GM18520 (cell line): ENCODE results near the gene STX8.
"Not testable (repeated sequence)": the region's sequence is repeated elsewhere in the genome, so short reads cannot be mapped to it uniquely, and the experiment has no call there.

ENCODE experiments used
- ATAC-seq: cut with Tn5 transposase; IDR thresholded peaks from one replicate; pipeline ENCODE4 v1.9.1; 2021; ENCODE audit not compliant: unreplicated experiment

STX8 gene

GRCh38 chr17:9575381-9576101, at the start of gene STX8:
TSS of gene STX8 (minus strand) at chr17:9575820. CDS start at chr17:9575808, 12 bp downstream.
- no peak for ATAC-seq

GRCh38 chr17:9622961-9623360, 47.3 kb upstream of the STX8 start:
- ATAC-seq = no peak

- no peak for ATAC-seq
These were observed 39.9 kb upstream of the STX8 start for GRCh38 chr17:9615486-9615885.

- ATAC-seq = no peak
These were observed 36.4 kb upstream of the STX8 start for GRCh38 chr17:9612006-9612405.

DNA sequence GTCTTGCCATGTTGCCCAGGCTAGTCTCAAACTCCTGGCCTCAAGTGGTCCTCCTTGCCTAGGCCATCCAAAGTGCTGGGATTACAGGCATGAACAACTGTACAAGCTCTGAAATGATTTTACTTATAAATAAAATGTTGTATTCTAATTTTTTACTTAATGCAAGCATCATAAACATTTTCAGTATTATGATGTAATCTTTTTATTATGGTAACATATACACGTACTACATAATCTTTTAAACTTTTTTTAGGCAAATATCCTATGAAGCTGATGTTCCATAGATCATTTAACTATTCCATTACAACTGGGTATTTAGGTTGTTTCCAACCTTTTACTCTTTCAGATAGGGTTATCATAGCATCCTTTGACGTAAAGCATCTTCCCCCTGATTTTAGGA, 35.9 kb upstream of the STX8 start:
- no peak for ATAC-seq

DNA sequence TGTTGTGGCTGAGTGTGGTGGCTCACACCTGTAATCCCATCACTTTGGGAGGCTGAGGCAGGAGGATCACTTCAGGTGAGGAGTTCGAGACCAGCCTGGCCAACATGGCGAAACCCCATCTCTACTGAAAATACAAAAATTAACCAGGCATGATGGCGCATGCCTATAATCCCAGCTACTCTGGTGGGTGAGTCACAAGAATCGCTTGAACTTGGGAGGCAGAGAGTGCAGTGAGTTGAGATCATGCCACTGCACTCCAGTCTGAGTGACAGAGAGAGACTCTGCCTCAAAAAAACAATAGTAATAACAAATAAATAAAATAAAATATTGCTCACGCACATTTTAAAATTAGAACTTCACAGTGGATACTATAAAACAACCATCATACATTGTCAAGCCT, 31.4 kb upstream of the STX8 start:
- not testable (repeated sequence) for ATAC-seq

DNA sequence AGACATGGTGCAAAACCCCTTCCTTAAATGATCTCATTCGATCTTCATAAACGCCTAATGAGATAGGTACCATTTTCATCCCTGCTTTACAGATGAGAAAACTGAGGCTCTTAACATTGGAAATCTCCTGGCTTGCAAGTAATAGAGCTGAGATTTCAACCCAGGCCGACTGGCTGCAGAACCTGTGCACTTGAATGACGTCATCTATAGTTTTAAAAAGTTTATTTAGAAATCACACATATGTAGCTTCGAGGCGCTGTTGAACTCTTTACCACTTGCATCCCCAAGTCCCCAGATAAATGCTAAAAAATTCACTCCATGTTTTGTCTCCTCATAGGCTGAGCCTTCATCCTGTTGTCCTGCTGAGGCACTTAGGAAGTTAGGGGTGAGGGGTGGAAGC, 30.8 kb upstream of the STX8 start:
- ATAC-seq = no peak

- not testable (repeated sequence) for ATAC-seq
These were observed 29.0 kb upstream of the STX8 start for GRCh38 chr17:9604583-9604982.

GRCh38 chr17:9598661-9599060, 23.0 kb upstream of the STX8 start:
- no peak for ATAC-seq

GRCh38 chr17:9597638-9598037, 22.0 kb upstream of the STX8 start:
- not testable (repeated sequence) for ATAC-seq

DNA sequence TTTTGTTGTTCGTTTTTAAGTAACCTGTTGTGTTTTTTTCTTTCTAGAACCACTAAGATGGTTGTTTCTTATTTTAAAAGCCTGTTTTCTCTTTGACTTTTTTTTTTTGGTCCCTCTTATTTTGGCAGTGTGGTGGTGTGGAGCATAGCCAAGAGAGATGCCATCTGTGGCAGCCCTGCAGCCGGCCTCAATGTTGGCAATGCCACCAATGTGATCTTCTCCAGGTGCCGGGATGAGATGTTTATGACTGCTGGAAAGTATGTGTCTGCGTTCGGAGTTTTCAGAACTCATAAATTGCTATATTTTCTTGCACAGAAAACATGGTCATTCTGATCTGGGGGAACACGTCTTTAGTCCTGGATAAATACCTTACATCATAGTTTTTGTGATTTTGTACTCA, 18.4 kb upstream of the STX8 start:
- no peak for ATAC-seq

- ATAC-seq = no peak
These were observed 12.5 kb upstream of the STX8 start for GRCh38 chr17:9587969-9588656.

GRCh38 chr17:9577373-9577709, 1.7 kb upstream of the STX8 start:
- ATAC-seq = no peak

DNA sequence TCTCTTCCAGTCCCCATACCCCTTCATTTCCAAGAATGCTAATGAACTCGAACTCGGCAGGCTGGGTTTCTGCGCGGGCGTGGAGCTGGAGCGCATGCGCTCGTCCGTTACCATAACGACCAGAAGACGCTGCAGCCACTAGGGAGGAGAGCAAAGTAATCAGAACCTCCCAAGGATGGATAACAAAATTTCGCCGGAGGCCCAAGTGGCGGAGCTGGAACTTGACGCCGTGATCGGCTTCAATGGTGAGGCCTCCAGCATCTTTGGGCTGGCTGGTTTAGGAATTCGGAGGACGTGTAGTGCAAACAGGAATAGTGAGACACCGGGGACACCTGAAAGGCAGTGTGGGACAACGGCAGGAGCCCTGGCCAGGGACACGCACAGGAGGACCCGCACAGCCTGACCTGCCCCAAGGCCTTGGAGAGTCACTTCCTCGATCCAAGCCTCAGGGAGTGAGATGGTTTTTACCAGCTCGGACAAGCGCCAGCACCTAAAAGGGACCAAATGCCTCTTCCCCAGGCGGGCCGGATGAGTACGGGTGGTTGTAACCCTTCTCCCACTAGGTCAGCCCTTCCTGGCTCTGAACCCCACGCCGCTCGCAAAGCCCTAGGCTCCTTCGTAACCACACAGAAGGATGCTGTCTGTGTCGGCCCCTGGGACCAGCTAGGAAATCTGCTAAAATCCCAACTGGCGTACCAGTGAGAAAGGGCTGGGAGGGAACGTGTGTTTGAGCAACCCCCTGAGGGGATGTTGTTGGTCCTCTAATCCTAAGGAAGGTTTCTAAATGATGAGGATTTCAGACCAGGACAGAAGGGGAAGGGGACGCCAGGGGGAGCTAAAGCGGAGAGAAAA, 1.1 kb upstream of the STX8 start, which contains the start of gene CFAP52:
CFAP52 (plus strand) TSS at position 122 of the 852 bp plus-strand sequence; CDS start at position 176, 54 bp downstream.
- ATAC-seq = peak; percentile 48

DNA sequence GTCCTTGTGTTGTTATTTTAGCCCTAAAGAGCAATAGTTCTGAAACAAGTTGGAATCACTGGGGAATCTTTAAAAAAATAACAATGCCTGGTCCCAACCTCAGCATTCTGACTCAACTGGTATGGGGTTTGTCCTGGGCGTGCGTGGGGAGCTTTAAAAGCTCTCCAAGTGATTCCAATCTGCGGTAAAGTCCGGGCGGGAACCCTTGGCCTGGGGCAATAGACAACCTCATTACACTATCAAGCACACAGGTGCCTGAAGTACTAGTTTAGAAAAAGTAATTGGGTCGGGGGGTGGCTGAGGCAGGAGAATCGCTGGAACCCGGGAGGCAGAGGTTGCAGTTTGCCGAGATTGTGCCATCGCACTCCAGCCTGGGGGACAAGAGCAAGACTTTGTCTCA, 4.4 kb downstream of the STX8 start:
- ATAC-seq = no peak

DNA sequence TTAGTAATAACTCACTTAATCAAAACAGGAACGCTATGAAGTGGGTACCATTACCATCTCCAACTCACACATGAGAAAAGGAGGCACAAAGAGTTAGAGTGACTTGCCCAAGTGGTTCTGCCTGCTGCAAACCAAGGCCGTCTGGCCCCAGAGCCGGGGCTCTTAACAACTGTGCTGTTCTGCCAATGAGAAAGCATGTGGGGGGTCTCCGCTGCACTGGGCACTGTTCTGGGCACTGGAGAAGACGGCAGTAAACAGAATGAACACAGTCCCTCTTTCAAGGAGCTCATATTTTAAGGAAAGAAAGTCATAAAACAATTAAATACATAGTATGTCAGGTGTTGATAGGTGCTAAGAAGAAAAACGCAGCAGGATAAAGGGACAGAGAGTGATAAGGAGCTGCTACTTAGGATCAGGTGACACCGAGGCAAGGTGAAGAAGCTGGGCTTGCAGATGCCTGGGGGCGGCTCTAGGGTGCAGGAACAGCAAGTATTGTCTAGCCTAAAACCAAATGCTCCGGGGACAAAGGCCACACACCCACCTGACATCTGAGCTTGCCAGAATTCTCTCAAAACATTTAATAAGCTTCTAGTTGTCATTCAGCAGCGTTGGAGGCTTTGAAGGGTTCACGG, 6.5 kb downstream of the STX8 start:
- no peak for ATAC-seq

DNA sequence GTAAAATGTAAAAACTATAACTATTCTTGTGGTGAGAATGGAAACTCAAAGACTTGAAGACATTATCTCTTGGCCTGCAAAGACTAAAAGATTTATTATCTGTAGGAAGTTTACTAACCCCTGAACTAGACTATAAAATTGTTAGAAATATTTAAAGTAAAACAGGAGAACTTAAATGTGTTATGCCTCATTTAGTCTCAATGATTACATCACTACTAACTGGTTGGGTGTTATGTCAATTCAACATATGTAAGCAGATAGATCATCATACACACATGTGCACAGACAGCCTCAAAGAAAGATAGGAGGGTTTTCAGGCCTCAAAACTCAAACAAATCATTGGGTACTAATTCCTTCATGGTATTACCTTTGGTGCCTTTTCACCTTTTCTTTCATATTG, 7.6 kb downstream of the STX8 start:
- no peak for ATAC-seq

GRCh38 chr17:9566739-9567138, 8.9 kb downstream of the STX8 start:
- not testable (repeated sequence) for ATAC-seq

DNA sequence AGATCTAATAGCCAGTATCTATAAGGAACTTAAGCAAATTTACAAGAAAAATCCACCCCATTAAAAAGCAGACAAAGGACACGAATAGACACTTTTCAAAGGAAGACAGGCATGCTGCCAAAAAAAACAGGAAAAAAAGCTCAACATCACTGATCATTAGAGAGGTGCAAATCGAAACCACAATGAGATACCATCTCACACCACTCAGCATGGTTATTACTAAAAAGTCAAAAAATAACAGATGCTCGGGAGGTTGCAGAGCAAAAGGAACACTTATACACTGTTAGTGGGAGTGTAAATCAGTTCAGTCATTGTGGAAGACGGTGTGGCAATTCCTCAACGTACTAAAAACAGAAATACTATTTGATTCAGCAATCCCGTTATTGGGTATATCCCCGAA, 9.6 kb downstream of the STX8 start:
- ATAC-seq = no peak

DNA sequence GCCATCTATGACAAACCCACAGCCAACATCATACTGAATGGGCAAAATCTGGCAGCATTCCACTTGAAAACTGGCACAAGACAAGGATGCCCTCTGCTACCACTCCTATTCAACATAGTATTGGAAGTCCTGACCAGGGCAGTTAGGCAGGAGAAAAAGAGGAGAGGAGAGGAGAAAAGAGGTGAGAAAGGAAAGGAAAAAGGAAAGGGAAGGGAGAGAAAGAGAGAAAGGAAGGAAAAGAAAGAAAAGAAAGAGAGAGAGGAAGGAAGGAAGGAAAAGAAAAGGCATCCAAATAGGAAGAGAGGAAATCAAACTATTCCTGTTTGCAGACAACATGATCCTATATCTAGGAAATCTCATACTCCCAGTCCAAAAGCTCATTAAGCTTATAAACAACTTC, 11.5 kb downstream of the STX8 start:
- ATAC-seq = no peak

- no peak for ATAC-seq
These were observed 17.8 kb downstream of the STX8 start for GRCh38 chr17:9557857-9558256.
